ENCODE measurements around the gene CLEC1A. TPM values are rescaled to one million over a fixed set of nuclear protein-coding genes. Genes with fewer than 3 reads are reported as not detected.

The CLEC1A gene
- total RNA-seq, 1 experiment from 2014 or later: not detected

DNA sequence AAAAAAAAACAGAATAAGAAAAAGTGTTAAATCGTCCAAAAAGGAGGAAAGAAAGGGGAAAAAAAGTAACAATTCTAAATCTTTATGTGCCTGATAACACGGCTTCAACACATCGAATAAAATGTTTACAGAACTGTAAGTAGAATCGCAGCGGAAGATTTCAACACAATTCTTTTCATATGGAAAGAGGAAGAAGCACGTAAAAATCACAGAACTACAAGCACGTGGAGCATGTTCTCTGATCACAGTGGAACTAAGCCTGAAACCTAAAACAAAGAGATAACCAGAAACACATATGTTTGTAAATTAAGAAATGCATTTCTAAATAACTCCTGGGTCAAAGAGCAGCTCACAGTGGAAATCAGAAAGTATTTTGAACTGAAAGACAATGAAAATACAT lies 22.5 kb upstream of the CLEC1A start:
- Histone ChIP-seq H3K27ac (ENCODE audit: low read depth, low read length) (no peak overlapping the region), H3K79me2 (ENCODE audit: insufficient read depth, low read length) (no peaks in the 10 kb centered on the region), H3K9me2 (ENCODE audit: insufficient read depth) (no peaks in the 10 kb centered on the region), H3K9ac (ENCODE audit: low read length) (no peak overlapping the region), H3K27me3 (ENCODE audit: insufficient read depth, low read length) (no peaks in the 10 kb centered on the region), H2AFZ (ENCODE audit: low read depth, low read length, poor library complexity, severe bottlenecking) (no peak overlapping the region), H3K4me2 (ENCODE audit: low read length) (no peak overlapping the region), H4K20me1 (ENCODE audit: insufficient read depth) (no peaks in the 10 kb centered on the region), H3K4me1 (ENCODE audit: control insufficient read depth in 1 of 2, insufficient read depth in 2 of 2, low read length in 2 of 2) (no peaks in the 10 kb centered on the region), H3K36me3 (ENCODE audit: control insufficient read depth in 1 of 2, insufficient read depth in 2 of 2, low read length in 2 of 2) (no peaks in the 10 kb centered on the region), H3K9me3 (ENCODE audit: control insufficient read depth in 1 of 2, insufficient read depth in 1 of 2, low read depth in 1 of 2, low read length in 2 of 2) (no peaks in the 10 kb centered on the region), H3K4me3 (replicated peaks in 1 of 2; ENCODE audit: low read depth in 1 of 2, low read length in 2 of 2) (no peak overlapping the region)
- DNase-seq (ENCODE audit: low read depth, low spot score) (no peak), ATAC-seq (no peak)
- no TSS peak for BruUV-seq (replicated peaks)
- intact Hi-C loops (cut with micrococcal nuclease): no loop called here
- no peak for TF ChIP-seq SP1 (IDR thresholded peaks at IDR 0.05; ENCODE audit: low read depth)
- RAD21 ChIA-PET (ENCODE audit: low non-redundant PET in 1 of 2, low total read pairs in 2 of 2, uncharacterized antibody in 2 of 2, unreplicated experiment in 2 of 2): no interaction called here
- POLR2A ChIA-PET: no interaction called here
- CTCF ChIA-PET: no interaction called here

DNA sequence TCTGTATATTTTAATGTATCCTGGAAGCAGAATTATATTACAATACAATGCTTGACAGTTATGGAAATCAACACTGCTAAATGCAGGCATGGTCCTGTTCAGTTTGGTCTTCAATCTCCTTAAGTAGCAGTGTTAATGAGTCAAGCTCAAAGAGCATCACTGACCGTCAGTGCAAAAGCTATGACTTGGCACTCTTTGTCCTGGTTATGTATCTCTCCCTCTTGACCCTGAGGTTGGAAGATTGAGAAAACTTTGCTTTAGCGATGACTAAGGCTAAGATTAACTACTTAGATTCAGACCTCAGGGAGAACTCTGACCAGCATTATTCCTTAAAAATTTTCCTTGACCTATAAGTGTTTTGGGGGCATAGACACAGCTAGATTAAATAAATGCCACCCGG lies 20.3 kb upstream of the CLEC1A start:
- ATAC-seq: no peak
- no peaks in the 10 kb centered on the region for H3K9me3 ChIP-seq (ENCODE audit: control insufficient read depth in 1 of 2, insufficient read depth in 1 of 2, low read depth in 1 of 2, low read length in 2 of 2)
- no peak overlapping the region for H2AFZ ChIP-seq (ENCODE audit: low read depth, low read length, poor library complexity, severe bottlenecking)
- no peaks in the 10 kb centered on the region for H3K9me2 ChIP-seq (ENCODE audit: insufficient read depth)
- CTCF ChIA-PET: no interaction called here
- no peaks in the 10 kb centered on the region for H3K36me3 ChIP-seq (ENCODE audit: control insufficient read depth in 1 of 2, insufficient read depth in 2 of 2, low read length in 2 of 2)
- H4K20me1 ChIP-seq (ENCODE audit: insufficient read depth): no peaks in the 10 kb centered on the region
- H3K4me1 ChIP-seq (ENCODE audit: control insufficient read depth in 1 of 2, insufficient read depth in 2 of 2, low read length in 2 of 2): no peaks in the 10 kb centered on the region
- POLR2A ChIA-PET: no interaction called here
- no peaks in the 10 kb centered on the region for H3K27me3 ChIP-seq (ENCODE audit: insufficient read depth, low read length)
- no peak overlapping the region for H3K9ac ChIP-seq (ENCODE audit: low read length)
- intact Hi-C loops (cut with micrococcal nuclease): no loop called here
- RAD21 ChIA-PET (ENCODE audit: low non-redundant PET in 1 of 2, low total read pairs in 2 of 2, uncharacterized antibody in 2 of 2, unreplicated experiment in 2 of 2): no interaction called here
- no peak overlapping the region for H3K27ac ChIP-seq (ENCODE audit: low read depth, low read length)
- BruUV-seq (replicated peaks): no TSS peak
- no peak overlapping the region for H3K4me3 ChIP-seq (replicated peaks in 1 of 2; ENCODE audit: low read depth in 1 of 2, low read length in 2 of 2)
- DNase-seq (ENCODE audit: low read depth, low spot score): no peak
- no peaks in the 10 kb centered on the region for H3K79me2 ChIP-seq (ENCODE audit: insufficient read depth, low read length)
- H3K4me2 ChIP-seq (ENCODE audit: low read length): no peak overlapping the region
- no peak for TF ChIP-seq SP1 (IDR thresholded peaks at IDR 0.05; ENCODE audit: low read depth)
- no peak for TF ChIP-seq SIN3A (IDR thresholded peaks at IDR 0.05; ENCODE audit: low read depth)
- no peak for TF ChIP-seq EGR1 (IDR thresholded peaks at IDR 0.05; ENCODE audit: low read depth)
- no peak for TF ChIP-seq POLR2A (IDR thresholded peaks at IDR 0.05; ENCODE audit: borderline replicate concordance, extremely low read depth, insufficient read depth, insufficient read length)
- TF ChIP-seq, protein P1, sequence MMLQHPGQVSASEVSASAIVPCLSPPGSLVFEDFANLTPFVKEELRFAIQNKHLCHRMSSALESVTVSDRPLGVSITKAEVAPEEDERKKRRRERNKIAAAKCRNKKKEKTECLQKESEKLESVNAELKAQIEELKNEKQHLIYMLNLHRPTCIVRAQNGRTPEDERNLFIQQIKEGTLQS (IDR thresholded peaks at IDR 0.05): no peak
- TF ChIP-seq ZNF274 (IDR thresholded peaks at IDR 0.05; ENCODE audit: low read depth, low read length): no peak
- TF ChIP-seq, protein P2, sequence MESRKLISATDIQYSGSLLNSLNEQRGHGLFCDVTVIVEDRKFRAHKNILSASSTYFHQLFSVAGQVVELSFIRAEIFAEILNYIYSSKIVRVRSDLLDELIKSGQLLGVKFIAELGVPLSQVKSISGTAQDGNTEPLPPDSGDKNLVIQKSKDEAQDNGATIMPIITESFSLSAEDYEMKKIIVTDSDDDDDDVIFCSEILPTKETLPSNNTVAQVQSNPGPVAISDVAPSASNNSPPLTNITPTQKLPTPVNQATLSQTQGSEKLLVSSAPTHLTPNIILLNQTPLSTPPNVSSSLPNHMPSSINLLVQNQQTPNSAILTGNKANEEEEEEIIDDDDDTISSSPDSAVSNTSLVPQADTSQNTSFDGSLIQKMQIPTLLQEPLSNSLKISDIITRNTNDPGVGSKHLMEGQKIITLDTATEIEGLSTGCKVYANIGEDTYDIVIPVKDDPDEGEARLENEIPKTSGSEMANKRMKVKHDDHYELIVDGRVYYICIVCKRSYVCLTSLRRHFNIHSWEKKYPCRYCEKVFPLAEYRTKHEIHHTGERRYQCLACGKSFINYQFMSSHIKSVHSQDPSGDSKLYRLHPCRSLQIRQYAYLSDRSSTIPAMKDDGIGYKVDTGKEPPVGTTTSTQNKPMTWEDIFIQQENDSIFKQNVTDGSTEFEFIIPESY (IDR thresholded peaks at IDR 0.05; ENCODE audit: extremely low read depth, insufficient replicate concordance, low read length): no peak
- TF ChIP-seq ELF1 (IDR thresholded peaks at IDR 0.05; ENCODE audit: borderline replicate concordance, low read depth): no peak
- no peak for TF ChIP-seq ZFX (IDR thresholded peaks at IDR 0.05)
- no peak for TF ChIP-seq TCF7L2 (IDR thresholded peaks at IDR 0.05; ENCODE audit: borderline replicate concordance, extremely low read depth, insufficient read depth, insufficient read length)
- TF ChIP-seq SRF (IDR thresholded peaks at IDR 0.05; ENCODE audit: low read depth): no peak
- no peak for TF ChIP-seq FOSL1 (IDR thresholded peaks at IDR 0.05; ENCODE audit: low read depth)
- TF ChIP-seq, protein P3, sequence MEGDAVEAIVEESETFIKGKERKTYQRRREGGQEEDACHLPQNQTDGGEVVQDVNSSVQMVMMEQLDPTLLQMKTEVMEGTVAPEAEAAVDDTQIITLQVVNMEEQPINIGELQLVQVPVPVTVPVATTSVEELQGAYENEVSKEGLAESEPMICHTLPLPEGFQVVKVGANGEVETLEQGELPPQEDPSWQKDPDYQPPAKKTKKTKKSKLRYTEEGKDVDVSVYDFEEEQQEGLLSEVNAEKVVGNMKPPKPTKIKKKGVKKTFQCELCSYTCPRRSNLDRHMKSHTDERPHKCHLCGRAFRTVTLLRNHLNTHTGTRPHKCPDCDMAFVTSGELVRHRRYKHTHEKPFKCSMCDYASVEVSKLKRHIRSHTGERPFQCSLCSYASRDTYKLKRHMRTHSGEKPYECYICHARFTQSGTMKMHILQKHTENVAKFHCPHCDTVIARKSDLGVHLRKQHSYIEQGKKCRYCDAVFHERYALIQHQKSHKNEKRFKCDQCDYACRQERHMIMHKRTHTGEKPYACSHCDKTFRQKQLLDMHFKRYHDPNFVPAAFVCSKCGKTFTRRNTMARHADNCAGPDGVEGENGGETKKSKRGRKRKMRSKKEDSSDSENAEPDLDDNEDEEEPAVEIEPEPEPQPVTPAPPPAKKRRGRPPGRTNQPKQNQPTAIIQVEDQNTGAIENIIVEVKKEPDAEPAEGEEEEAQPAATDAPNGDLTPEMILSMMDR (IDR thresholded peaks at IDR 0.05 in 2 of 3, conservative IDR thresholded peaks at IDR 0.05 in 1 of 3; ENCODE audit: borderline replicate concordance in 1 of 3, insufficient read depth in 1 of 3, low read depth in 2 of 3, low read length in 2 of 3): no peak
- TF ChIP-seq, protein P4, sequence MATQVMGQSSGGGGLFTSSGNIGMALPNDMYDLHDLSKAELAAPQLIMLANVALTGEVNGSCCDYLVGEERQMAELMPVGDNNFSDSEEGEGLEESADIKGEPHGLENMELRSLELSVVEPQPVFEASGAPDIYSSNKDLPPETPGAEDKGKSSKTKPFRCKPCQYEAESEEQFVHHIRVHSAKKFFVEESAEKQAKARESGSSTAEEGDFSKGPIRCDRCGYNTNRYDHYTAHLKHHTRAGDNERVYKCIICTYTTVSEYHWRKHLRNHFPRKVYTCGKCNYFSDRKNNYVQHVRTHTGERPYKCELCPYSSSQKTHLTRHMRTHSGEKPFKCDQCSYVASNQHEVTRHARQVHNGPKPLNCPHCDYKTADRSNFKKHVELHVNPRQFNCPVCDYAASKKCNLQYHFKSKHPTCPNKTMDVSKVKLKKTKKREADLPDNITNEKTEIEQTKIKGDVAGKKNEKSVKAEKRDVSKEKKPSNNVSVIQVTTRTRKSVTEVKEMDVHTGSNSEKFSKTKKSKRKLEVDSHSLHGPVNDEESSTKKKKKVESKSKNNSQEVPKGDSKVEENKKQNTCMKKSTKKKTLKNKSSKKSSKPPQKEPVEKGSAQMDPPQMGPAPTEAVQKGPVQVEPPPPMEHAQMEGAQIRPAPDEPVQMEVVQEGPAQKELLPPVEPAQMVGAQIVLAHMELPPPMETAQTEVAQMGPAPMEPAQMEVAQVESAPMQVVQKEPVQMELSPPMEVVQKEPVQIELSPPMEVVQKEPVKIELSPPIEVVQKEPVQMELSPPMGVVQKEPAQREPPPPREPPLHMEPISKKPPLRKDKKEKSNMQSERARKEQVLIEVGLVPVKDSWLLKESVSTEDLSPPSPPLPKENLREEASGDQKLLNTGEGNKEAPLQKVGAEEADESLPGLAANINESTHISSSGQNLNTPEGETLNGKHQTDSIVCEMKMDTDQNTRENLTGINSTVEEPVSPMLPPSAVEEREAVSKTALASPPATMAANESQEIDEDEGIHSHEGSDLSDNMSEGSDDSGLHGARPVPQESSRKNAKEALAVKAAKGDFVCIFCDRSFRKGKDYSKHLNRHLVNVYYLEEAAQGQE (IDR thresholded peaks at IDR 0.05; ENCODE audit: low read depth): no peak
